GM18858 (cell line): ENCODE measurements around the gene ENOX2.
A peak's percentile ranks its signal among the peaks of the same experiment; 100 is the strongest.

Experiments used
- ATAC-seq: cut with Tn5 transposase; IDR thresholded peaks from one replicate; pipeline ENCODE4 v1.9.1; 2021; ENCODE audit not compliant: unreplicated experiment

ENOX2 gene

DNA sequence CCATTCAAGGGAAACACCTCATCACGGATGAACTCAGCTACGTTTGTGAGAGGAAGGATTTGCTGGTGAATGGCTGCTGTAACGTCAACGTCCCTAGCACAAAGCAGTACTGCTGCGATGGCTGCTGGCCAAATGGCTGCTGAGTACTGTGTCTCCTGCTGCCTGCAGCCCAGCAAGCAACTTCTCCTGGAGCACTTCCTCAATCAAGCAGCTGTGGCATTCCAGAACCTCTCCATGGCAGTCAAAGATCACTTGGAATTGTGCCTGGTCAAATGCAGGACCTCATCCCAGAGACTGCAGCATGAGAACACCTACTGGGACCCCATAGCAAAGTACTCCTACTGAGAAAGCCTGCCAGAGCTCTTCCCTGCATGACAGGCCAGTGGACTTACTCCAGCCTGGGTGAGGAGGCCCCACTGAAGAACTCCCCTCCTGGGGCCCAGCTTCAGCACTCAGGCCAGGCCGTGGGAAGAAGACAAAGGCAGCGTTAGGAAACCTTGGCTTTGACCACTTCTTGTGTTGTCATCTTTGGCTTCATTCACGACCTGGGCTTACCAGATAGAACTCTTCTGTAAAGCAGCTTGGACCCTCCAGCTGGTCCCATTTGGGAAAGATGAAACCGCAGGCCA is 256.9 kb downstream of the ENOX2 start:
- no peak for ATAC-seq

DNA sequence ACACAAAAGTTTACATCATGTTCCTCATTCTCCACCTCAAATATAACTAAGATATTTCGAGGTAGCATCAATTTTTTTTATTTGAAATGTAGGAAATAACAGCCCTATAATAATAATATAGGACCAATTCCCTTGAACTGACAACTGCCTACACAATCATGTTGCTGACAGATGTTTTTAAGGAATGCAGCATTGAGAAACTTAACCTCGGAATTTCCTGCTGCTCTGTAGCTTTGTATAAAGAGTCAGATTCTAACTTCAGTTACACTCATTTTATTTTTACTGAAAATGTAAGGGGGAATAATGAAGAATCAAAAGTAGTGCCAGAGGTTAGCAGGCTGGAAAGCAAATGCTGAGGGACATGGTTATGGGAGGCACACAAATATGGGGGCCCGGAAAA is 265.4 kb downstream of the ENOX2 start:
- ATAC-seq: no peak

GRCh38 chrX:130636277-130636676 is 266.7 kb downstream of the ENOX2 start:
- ATAC-seq: no peak

- ATAC-seq: no peak
Observed at GRCh38 chrX:130631011-130631410, 272.0 kb downstream of the ENOX2 start.

- no peak for ATAC-seq
Observed at GRCh38 chrX:130628516-130628915, 274.5 kb downstream of the ENOX2 start.

DNA sequence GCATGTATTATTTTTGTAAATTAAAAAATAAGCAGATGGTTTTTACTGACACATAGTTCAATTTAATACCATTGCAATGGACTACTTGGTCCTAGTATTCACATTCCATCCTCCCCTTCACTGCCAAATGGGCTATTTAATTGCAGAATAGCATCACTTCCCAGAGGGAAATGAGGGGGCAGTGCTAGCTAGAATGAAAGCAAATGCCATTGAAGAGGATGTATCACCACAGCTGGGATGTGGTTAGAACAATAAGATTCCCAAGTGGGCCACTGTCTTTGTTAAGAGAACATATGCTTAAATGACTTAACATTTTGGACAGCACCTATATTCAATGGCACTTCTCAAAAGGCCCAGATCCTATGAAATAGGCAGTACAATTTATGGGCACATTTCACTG is 276.5 kb downstream of the ENOX2 start:
- no peak for ATAC-seq

DNA sequence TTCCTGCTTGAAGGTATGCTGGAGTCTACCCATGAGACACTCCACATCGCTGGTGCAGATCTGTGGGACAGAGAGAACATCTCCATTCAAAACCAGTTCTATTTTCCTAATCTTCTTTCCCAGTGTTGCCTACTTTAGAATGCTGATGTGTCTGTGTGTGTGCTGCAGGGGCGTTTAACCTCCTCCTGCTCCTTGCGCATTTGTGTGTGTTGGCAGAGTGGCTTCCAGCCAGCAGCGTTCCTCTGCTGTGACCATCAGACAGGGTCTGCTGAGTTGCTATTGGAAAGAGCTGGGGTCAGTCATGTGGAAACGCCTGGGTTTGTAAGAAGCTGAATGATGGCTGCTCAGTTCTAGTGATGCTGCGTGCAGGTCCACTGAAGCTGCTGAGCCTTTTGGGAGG is 277.6 kb downstream of the ENOX2 start:
- ATAC-seq: no peak

DNA sequence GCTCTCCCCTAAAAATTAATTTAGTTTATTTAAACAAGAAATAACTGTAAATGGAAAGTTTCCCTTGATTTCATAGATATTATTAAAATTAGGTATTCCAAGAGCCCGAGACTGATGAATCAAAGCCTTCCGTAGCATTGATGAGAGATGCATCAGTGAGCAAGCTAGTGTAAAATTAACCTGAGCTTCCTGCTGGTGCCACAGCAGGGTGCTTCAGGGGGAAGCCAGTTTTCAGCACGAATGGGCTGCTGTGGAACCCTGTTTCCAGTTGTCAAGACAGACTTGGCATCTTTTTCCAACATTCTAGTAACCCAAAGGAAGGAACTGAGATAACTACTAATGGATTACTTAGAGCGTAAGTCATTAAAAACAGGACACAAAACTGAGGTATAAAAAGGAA is 279.5 kb downstream of the ENOX2 start:
- ATAC-seq: no peak

- no peak for ATAC-seq
Observed at GRCh38 chrX:130615941-130616340, 287.1 kb downstream of the ENOX2 start.

- ATAC-seq: no peak
Observed at GRCh38 chrX:130607431-130607830, 295.6 kb downstream of the ENOX2 start.

- ATAC-seq: no peak
Observed at GRCh38 chrX:130606425-130606824, 296.6 kb downstream of the ENOX2 start.

DNA sequence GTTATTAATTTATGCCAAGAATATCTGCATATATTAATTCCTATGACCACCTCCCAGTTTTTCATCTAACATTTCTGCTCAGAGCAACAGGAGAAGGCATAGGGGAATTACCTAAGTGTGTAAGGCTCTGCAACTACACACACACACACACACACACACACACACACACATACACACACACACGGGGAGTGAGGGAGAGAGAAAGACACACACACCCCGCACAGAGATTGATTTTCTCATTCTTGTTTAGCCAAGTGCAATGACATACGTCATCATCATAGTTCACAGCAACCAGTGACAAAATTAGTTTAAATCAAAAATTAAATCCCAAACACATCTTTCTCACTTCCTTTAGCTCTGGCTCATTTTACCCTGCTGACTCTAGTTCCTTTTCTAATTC is 298.1 kb downstream of the ENOX2 start:
- ATAC-seq: no peak

GRCh38 chrX:130594453-130594916 is 308.5 kb downstream of the ENOX2 start:
- ATAC-seq: no peak

DNA sequence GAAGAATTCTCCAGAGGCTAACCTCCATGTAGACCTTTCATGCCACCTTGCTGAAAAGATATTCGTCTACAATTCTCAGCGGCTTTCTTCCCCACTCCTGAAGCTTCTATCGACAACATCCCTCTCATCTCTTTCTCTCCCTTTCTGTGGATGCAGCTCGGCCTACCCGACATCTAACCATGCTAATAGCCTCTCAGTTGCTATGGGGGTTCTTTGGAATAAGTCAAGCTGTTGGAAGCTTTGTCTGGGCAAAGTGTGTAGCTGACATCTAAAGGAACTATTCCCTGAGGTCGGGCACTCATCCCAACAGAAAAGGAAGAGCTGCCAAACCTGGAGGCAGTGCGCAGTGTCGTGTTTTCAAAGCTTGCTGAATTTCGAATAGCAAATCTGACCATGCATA is 309.1 kb downstream of the ENOX2 start:
- no peak for ATAC-seq

GRCh38 chrX:130592204-130592603 is 310.8 kb downstream of the ENOX2 start:
- ATAC-seq: no peak

DNA sequence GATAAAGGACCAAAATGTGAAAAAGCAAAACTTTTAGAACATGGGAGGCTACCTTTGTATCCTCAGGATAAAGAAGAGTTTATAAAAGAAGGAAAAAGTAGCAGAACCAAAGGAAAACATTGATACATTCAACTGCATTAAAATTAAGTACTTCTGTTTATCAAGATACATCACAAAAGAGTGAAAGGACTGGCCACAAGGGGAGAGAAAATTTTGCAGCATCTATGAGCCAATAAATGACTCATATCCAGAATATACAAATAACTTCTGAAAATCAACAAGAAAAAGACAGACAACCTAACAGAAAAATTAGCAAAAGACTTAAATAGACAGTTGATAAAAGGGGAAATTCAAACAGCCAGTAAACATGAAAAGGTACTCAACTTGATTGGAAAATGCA is 324.1 kb downstream of the ENOX2 start:
- ATAC-seq: no peak

DNA sequence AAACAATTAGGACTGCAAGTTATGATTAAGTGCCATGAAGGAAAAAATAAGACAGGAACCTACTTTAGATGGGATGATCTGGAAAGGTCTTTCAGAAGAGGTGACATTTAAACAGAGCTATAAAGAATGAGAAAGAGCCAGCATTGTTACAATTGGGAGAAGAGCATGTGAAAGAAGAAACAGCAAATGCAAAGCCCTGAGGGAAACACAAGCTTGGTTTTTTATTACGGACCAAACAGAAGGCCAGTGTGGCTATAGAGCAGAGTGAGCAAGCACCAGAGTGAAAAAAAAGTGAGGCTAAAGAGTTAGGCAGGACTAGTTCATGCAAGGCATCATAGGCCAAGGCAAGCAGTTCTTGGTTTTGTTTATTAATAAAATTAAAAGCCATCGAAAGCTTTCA is 325.6 kb downstream of the ENOX2 start:
- no peak for ATAC-seq

GRCh38 chrX:130575831-130576389 is 327.1 kb downstream of the ENOX2 start:
- peak; percentile 80 for ATAC-seq
